HL-60 (cell line): ENCODE results near the gene ABHD11.

ENCODE experiments used
- CTCF ChIP-seq: IDR thresholded peaks from one replicate; pipeline ENCODE4 v1.5.1; 2011; ENCODE audit warnings: low read length, control low read depth, inconsistent platforms; ENCODE audit not compliant: insufficient read depth
- GABPA ChIP-seq: IDR thresholded peaks from 2 replicates; pipeline ENCODE4 v1.6.1; 2012; ENCODE audit warnings: low read depth
- POLR2AphosphoS5 ChIP-seq: IDR thresholded peaks from 2 replicates; pipeline ENCODE4 v1.6.1; 2012; ENCODE audit warnings: low read depth
- REST ChIP-seq: IDR thresholded peaks from 2 replicates; pipeline ENCODE4 v1.6.1; 2012; ENCODE audit warnings: low read depth; ENCODE audit not compliant: insufficient replicate concordance
- SPI1 ChIP-seq: IDR thresholded peaks from 2 replicates; pipeline ENCODE4 v1.6.1; 2012; ENCODE audit warnings: low read depth, mild to moderate bottlenecking, borderline replicate concordance

GRCh38 chr7:73698410-73698809, 40.2 kb downstream of the ABHD11 start:
- TF ChIP-seq CTCF (no peak), GABPA (no peak), POLR2AphosphoS5 (no peak), REST (no peak), SPI1 (no peak)
